Measurements from ENCODE around the gene LIN7B.

GRCh38 chr19:49064768-49065611 lies 49.2 kb upstream of the LIN7B start, which contains the start of gene NTF4:
- no peak for TF ChIP-seq POLR2AphosphoS5 (IDR thresholded peaks at IDR 0.05)
- TF ChIP-seq CTCF (IDR thresholded peaks at IDR 0.05), result no peak
- TF ChIP-seq POLR2A (IDR thresholded peaks at IDR 0.05), result no peak
- TF ChIP-seq EP300 (IDR thresholded peaks at IDR 0.05), result no peak

Data from suprapubic skin (tissue), 4 donors.